Stimulated activated CD8-positive, alpha-beta memory T cell treated with anti-CD3 and anti-CD28 coated beads, Interleukin-4, amount 100 ng/mL, for 4 hours (primary cell): ENCODE results near the gene S100A12.
"Not testable (repeated sequence)": the region's sequence is repeated elsewhere in the genome, so short reads cannot be mapped to it uniquely, and the experiment has no call there.

ENCODE experiments used
- DNase-seq, 2 donors: peaks; one replicate each; pipeline ENCODE4 v3.0.0-alpha.2; 2020; ENCODE audit warnings: low read depth in 2 of 2, low spot score in 1 of 2

Gene S100A12

DNA sequence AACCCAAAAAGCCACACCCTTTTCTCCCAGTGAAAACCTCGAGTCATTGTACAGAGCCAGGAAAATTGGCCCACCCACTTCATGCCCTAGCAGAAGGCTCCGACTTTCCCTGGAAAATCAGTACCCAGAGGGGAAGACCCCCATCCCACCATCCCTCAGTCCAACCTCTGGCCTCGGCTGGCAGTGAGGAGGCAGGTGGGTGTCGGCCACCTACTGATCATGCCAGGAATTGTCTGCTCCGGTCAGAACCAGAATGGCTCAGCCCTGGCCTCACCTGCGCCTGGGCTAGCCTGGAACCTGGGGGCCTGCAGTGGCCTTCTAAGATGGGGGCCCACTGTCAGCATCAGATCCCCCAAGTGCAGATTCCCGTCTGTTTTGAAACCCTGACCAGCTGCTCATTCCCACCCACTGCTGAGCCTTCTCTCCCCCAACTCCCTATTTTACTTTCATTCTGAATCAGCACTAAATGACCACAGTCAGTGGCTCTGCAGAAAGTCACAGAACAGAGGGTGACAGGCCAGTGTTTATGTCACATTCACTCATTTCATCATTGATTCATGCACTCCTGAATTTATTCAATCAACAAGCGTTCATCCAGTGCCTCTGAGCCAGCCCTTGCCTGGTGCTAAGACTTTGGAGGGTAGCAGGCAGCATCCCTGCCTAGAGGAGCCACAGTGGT lies 20.8 kb downstream of the S100A12 start:
- DNase-seq, result no peak

DNA sequence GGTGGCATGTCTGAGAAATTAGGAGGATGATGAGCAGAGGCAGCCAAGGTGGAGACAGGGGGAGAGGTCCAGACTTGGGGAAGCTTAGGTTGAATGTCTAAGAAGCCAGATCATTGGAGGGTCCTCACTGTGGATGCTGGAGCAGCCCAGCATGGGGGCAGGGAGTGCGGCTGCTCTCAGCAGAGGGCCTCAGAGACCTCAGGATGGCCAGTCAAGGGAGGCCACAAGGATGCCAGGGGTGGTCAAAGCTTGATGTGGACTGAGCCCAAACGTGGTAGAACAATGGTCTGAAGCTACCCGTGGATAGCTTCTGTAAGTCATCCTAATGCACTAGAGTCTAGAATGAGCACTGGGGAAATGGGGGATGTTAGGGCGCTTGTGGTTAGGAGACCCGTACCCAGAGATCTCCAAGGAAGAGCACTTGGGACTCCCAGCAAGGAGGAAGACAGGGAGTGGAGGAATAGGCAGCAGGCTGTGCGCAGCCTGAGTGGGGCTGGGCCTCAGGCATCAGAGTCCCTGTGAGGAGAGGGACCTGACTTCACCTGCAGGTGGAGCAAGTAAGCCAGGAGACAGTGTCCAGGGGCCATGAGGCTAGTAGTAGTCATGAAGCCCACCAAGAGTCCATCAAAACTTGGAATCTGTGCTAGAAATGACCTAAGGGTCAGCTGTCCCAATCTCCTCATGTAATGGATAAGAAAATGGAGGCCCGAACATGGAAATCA lies 22.0 kb downstream of the S100A12 start:
- no peak for DNase-seq

DNA sequence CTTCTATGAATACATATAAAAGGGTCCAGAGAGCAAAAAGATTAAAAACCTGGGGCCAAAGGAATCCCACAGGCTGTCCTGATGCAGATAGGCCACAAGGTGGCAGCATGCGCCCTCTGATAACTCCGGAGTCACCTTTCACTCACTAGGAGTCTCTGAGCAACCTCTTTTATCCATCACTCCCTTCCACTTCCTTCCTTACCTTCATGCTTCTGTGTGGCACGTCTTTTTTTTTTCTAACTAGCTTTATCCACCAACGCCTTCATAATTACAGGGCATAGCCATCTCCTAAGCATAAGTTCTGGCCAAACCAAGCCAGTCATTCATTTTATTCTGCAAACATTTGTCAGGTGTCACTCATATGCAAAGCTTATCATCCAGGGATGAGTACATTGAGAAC lies 22.9 kb downstream of the S100A12 start:
- DNase-seq, result peak; percentile 21 to 22

DNA sequence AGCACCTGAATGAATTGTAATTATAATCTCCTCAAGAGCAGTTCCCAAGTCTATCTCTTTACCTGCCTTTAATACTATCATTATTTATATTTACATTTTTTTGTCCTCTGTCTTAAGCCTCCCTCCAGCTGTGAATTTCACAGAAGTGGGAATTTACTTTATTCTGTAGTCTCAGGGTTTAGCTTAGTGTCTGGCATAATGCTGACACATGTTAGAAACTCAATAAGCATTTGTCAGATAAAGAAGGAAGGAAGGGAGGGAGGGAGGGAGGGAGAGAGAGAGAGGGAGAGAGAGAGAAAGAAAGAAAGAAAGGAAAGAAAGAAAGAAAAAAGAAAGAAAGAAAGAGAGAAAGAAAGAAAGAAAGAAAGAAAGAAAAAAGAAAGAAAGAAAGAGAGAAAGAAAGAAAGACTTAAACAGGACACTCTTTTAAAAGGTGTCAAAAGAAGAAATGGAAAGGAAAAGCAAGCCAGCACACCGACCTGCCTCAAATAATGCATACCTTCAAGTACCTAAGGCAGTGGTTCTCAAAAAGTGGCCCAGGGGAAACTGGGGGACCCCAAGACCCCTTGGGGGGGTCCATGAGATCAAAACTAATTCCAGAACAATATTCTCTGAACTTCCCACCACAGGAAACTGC lies 25.0 kb downstream of the S100A12 start:
- no peak for DNase-seq

DNA sequence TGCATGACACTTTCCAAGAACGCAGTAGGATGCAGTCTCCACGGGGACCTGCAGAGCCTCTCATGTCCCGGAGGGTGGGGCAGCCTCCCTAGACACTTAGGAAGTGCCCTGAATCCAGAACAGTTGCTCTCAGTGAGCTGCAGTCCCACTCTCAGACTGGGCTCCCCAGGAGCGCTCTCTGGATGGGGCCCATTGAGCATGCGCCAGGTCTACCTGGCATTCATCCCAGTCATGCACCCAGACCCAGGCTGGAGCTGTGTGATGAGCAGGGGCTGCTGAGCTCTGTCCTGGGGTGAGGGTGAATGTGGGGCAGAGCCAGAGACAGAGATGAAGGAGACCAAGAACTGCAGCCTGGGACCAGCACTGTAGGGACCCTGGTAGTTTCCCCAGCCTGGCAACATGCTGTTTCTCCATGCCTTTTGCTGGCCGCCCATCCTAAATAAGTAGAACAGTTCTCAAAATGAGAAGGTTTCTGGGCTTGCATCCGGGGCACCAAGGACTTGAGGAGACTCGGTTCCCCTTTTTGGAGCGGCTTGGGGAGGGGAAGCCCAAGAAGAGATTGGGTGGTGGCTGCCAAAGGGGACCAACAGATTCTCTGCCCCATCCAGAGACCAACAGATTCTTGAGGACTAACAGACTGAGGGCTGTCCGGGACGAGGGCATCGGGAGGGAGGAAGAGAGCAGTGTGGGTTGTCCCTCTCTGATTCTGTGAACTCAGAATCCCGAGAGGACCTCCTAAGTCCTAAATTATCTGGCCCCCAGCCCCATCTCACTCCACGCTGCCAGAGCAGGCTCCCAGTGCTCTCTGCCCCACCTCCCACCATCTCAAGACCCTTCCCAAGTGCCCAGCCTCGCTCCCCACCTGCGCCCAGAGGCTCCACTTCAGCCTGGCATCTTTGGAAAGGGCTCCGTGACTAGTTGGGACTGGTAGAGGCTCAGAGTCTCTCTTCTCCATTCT lies 25.8 kb downstream of the S100A12 start:
- DNase-seq, result no peak

- DNase-seq, result no peak
These were observed 26.7 kb downstream of the S100A12 start, which contains the start of gene PGLYRP4 for GRCh38 chr1:153348511-153349362. Gene PGLYRP4, minus strand, starts transcription at chr1:153348841. Its CDS starts 909 bp downstream, at chr1:153347932.

DNA sequence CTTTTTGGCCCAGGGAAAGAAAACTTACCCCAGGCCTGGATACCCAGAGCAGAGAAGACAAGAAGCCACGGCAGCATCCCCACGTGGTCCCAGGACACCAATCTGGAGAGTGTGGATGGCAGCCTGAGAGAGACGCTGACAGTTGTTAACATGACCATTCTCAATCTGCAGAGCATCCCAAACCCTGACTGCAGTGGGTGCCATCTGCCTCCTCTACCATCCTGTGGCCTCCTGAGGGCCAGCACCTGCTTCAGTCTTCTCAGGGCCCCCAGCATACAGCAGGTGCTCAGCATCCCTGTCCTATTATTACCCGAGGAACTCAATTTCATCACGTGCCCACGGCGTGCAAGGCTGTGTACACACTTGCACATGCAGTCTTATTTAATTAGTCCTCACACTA lies 27.6 kb downstream of the S100A12 start:
- DNase-seq, result no peak

- DNase-seq, result not testable (repeated sequence)
These were observed 28.4 kb downstream of the S100A12 start for GRCh38 chr1:153347049-153347448.

GRCh38 chr1:153346077-153346723 lies 29.2 kb downstream of the S100A12 start:
- DNase-seq, result no peak

DNA sequence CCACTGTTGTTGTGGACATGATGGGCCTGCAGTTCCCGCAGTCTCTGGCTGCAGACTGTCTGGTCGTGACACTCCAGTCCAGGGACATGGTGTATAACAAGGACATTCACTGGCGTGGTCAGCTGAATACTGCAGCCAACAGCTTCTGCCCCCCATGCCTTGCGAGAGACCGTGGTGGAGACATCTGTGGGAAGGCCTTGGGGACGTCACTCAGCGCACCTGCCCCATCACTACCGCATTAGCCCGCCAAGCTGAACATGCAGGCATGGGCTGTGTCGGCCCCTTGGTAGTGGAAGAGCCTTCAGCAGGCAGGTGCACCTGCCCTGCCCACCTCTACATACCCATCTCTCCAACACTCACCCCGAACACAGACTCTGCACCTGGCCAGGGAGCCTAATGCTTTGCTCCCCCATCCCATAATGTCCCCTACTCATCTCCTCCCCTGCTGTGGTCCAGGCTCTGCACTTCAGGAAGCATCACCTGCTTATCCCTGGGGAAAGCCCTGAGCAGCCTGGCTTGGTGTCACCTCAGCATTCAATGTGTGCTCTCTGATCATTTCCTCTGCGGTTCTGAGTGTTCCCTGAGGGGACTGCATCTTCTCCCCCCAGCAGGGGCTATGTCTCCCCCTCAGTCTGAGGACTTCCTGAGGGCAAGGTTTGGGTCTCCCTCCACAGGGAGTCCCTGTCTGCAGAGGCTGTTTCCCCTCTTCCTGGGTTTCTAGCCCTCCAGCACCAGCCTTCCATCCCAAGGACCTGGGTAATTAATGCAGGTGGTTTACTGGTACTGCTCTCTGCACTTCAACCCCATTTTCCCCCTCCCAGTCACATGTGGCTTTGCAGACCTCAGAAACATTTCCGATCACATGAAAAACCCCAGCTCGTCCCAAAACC lies 30.0 kb downstream of the S100A12 start:
- no peak for DNase-seq

GRCh38 chr1:153344718-153345025 lies 30.7 kb downstream of the S100A12 start:
- no peak for DNase-seq

DNA sequence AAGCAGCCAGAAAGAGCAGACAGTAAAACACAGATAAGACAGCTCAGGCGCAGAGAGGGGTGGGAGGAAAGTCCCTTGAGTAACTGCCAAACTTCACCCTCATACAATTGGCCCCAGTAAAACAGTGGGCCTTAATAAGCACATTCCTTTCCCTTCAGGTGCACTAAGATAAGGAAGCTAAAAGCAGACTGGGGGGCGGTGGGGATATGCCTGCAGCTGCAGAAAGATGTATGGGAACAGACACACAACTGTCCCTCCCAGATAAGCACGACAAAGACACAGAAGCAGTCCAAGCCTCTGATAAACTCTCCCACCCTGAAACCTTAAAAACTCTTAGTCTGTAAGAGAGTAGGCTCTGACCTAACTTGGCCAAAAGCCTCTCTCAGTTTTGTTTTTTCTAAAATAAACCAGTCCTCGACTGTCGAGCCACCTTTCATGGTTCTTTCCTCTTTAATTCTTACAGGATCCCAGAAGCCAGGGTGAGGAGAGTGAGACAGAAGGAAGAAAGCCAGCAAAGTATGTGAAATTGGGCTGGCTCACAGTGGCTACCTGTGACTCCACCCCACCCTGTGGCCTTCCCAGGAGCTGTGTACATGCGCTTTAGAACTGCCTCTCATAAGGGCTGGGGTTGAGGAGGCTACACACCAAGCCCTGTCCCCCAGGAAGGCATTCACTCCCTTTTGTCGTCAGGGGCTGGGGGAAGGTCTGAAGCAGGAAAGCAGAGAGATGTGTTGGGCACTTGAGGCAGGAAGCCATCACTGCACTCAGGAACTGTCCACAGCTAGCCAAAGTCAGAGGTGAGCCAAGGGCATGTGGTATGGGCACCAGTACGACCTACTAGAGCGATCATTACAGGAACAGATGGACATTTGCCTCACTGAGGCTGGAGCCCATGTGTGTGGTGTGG lies 31.4 kb downstream of the S100A12 start:
- DNase-seq, result no peak

DNA sequence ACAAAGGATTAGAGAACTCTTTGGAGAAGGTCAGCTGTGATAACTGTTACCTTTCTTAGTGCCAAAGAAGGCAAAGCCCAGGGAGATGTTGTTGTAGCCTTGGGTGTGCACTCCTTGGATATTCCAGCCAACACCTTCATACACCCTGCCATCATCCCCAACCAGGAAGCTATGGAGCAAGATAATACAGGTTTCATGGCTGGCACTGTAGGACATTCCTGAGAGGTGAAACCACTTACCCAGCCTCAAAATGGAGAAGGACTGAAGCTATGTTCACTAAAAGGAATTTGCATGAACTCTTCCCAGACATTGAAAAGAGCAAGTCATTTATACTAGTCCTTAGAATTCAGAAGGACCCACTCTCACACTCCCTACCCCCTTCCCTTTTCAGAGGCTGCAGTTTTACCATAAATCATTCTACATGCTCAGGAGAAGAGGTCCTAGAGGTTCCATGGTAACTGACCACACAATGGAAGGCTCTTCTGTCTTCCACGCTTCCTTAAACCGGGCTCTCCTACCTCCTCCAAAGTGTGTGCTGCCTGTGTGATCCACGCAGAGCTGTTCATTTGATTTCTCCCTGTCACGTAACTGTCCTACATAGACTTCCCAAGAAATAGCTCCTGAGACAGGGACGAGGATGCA lies 32.3 kb downstream of the S100A12 start:
- DNase-seq, result no peak

GRCh38 chr1:153342178-153342577 lies 33.2 kb downstream of the S100A12 start:
- no peak for DNase-seq

- no peak for DNase-seq
These were observed 33.9 kb downstream of the S100A12 start for GRCh38 chr1:153341431-153341934.

DNA sequence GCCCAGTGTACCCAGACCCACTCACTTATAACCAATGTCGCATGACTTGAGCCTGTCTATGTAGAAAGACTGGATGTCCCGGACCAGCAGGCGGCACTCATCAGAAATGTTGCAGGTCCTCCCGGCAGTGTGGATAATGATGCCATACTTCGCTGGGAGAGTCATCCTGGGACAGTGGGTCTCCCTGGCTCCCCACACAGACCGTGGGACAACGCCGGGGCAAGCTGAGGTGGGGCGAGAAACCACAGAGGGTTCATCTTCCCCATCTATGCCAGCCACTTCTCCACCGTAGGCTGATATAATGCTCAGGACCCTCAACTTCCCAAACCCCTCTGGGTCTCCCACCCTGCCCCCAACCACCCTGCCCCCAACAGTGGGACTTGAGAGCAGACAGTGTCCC lies 35.1 kb downstream of the S100A12 start:
- DNase-seq, result no peak

DNA sequence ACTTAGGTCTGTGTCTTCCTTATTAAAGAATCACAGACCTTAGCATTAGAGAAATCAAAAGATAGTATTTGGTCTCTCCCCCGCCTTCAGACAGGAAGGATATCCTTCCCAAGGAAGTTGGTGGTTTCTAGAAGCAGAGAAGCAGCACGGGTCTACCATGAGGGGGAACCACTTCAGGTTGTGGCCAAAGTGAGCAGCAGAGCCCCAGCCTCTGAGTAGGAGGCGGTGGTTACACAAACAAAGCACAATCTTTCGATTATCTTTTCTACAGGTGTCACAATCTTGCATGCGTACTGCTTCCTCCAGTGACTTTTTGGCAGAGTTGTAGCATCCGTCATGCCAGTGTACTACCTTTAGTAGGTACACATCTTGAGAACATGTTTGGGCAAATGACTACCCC lies 35.6 kb downstream of the S100A12 start:
- no peak for DNase-seq
